DND-41 (cell line): ENCODE results near the gene COMMD6.
A peak's percentile ranks its signal among the peaks of the same experiment; 100 is the strongest.
"Not testable (repeated sequence)": the region's sequence is repeated elsewhere in the genome, so short reads cannot be mapped to it uniquely, and the experiment has no call there.

Experiments
- ATAC-seq: fragments of 200-7000 bp; cut with Tn5 transposase; 3 replicates; pipeline ENCODE4 v1.9.1; 2021; ENCODE audit warnings: low read depth; ENCODE audit not compliant: insufficient read depth
- DNase-seq: peaks from one replicate; pipeline ENCODE4 v3.0.0-alpha.2; 2020
- H2AFZ ChIP-seq: 2 replicates; pipeline ENCODE4 v1.6.0; 2012; ENCODE audit warnings: low read depth, low read length
- H3K27ac ChIP-seq: 2 replicates; pipeline ENCODE4 v1.5.1; 2012; ENCODE audit warnings: low read length, inconsistent platforms
- H3K27me3 ChIP-seq: fragments of 200-600 bp; sonication (generic); 2 replicates; pipeline ENCODE4 v1.6.0; 2012; ENCODE audit warnings: low read length, mild to moderate bottlenecking, inconsistent platforms; ENCODE audit not compliant: insufficient read depth, poor library complexity
- H3K36me3 ChIP-seq: 2 replicates; pipeline ENCODE4 v1.5.1; 2012; ENCODE audit warnings: low read length, inconsistent platforms; ENCODE audit not compliant: insufficient read depth
- H3K4me1 ChIP-seq: 2 replicates; pipeline ENCODE4 v1.5.1; 2012; ENCODE audit warnings: mild to moderate bottlenecking, low read length; ENCODE audit not compliant: insufficient read depth
- H3K4me2 ChIP-seq: 2 replicates; pipeline ENCODE4 v1.6.0; 2012; ENCODE audit warnings: mild to moderate bottlenecking, moderate library complexity, low read length, inconsistent platforms; ENCODE audit not compliant: insufficient read depth
- H3K4me3 ChIP-seq, 2 experiments: fragments of 200-600 bp in 1 of 2; shearing (Covaris generic) in 1 of 2; 2 replicates each; pipeline ENCODE4 v1.5.1; 2012 to 2016; ENCODE audit warnings: inconsistent platforms in 2 of 2, low read length in 2 of 2, mild to moderate bottlenecking in 2 of 2, low read depth in 1 of 2, moderate library complexity in 1 of 2
- H3K79me2 ChIP-seq: 2 replicates; pipeline ENCODE4 v1.6.0; 2012; ENCODE audit warnings: low read length, inconsistent platforms; ENCODE audit not compliant: insufficient read depth
- H3K9ac ChIP-seq: 2 replicates; pipeline ENCODE4 v1.6.0; 2012; ENCODE audit warnings: low read depth, mild to moderate bottlenecking, inconsistent platforms, low read length, moderate library complexity
- H3K9me3 ChIP-seq: 2 replicates; pipeline ENCODE4 v1.5.1; 2012; ENCODE audit warnings: low read length, moderate library complexity, mild to moderate bottlenecking, inconsistent platforms; ENCODE audit not compliant: insufficient read depth, severe bottlenecking
- H4K20me1 ChIP-seq: 2 replicates; pipeline ENCODE4 v1.6.0; 2012; ENCODE audit warnings: low read length; ENCODE audit not compliant: insufficient read depth
- EZH2 ChIP-seq: IDR thresholded peaks from 3 replicates; pipeline ENCODE4 v1.6.1; 2012; ENCODE audit warnings: borderline replicate concordance, low read depth, mild to moderate bottlenecking, moderate library complexity, low read length, inconsistent platforms; ENCODE audit not compliant: severe bottlenecking
- TF ChIP-seq, protein P1 (sequence below): IDR thresholded peaks from 2 replicates; pipeline ENCODE4 v1.5.1; 2012; ENCODE audit warnings: borderline replicate concordance, low read length, moderate library complexity, mild to moderate bottlenecking; ENCODE audit not compliant: poor library complexity, severe bottlenecking; ENCODE audit errors: extremely low read depth

Gene COMMD6

DNA sequence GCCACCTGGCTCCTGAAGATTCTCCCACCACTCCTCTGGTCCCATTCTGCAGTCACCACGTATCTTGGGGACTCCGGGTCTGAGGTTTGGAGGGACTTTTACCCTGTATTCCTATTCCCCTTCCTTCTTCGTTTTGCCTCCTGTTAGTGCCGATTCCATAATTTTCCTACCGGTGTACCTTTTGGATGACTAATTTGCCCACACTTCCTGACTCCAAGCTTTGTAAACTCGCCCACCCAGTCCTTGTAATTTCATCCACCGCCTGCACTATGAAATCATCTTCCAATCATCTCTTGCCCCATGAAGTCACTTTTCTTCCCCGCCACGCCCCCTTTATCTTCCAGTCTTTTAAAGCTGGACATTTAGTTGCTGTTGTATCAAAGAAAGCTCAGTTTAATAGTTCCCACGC, 12.5 kb upstream of the COMMD6 start:
- DNase-seq (peak; percentile 19), ATAC-seq (0 out of 3 replicates have a peak, but pooled peaks have one; percentile 5)
- Histone ChIP-seq H3K4me2 (peak overlapping the region; percentile 86), H3K4me1 (peaks cover 41% of the 10 kb centered on the region), H3K36me3 (peaks cover 19% of the 10 kb centered on the region; the same call in 1 of the 2 replicates), H3K9me3 (no peaks in the 10 kb centered on the region), H2AFZ (peak overlapping the region; percentile 90), H4K20me1 (peaks cover 5% of the 10 kb centered on the region; the same call in 1 of the 2 replicates), H3K79me2 (peaks cover 43% of the 10 kb centered on the region), H3K27me3 (no peaks in the 10 kb centered on the region), H3K9ac (peak overlapping the region; percentile 62), H3K27ac (peak overlapping the region; percentile 90), H3K4me3 (peak overlapping the region; percentile 71 to 81)
- no peak for TF ChIP-seq EZH2
- TF ChIP-seq, protein P1, sequence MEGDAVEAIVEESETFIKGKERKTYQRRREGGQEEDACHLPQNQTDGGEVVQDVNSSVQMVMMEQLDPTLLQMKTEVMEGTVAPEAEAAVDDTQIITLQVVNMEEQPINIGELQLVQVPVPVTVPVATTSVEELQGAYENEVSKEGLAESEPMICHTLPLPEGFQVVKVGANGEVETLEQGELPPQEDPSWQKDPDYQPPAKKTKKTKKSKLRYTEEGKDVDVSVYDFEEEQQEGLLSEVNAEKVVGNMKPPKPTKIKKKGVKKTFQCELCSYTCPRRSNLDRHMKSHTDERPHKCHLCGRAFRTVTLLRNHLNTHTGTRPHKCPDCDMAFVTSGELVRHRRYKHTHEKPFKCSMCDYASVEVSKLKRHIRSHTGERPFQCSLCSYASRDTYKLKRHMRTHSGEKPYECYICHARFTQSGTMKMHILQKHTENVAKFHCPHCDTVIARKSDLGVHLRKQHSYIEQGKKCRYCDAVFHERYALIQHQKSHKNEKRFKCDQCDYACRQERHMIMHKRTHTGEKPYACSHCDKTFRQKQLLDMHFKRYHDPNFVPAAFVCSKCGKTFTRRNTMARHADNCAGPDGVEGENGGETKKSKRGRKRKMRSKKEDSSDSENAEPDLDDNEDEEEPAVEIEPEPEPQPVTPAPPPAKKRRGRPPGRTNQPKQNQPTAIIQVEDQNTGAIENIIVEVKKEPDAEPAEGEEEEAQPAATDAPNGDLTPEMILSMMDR: no peak

DNA sequence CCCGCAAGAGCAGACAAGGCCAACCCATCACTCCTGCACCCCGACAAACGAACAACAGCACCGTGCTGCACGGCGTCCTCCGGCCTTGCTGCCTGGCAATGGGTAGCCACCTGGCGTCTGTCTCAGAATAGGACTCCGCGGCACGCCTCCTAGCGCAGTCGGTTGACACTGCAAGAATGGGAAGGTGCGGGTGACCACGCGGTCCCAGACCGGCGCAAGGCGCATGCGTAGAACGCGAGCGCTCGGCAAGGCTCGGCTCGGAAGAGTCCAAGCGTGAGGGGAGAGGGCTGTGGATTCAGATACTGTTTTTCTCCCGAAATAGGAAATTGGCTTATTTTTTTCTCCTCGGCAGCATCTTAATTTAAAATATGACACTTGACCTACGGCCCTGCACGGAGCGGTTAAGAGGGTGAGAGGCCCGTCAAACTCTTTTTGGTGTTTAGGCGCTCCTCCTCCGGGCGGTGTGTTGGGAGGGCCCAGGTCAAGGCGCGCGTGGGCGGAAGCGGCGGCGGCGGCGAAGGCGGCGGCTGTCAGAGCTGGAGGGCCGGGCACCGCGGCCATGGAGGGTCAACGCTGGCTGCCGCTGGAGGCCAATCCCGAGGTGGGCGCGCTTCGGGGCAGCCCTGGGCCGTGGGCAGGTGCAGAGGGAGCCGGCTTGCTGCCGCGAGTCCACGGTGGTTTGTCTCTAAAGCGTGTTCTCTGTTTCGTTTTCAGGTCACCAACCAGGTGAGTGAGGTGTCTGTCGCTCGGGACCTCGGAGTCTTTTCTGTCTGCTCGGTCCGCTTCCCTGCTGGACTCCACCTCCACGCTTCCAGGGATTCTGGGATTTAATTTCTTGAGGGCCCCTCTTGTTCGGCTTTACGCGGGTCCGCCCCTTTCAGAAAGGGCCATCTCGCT, 11.9 kb upstream of the COMMD6 start, which contains the start of gene UCHL3:
TSS of gene UCHL3 (plus strand) at position 530 of the 897 bp plus-strand sequence. CDS start at position 560, 30 bp downstream.
- Histone ChIP-seq H3K79me2 (peaks cover 38% of the 10 kb centered on the region), H3K9ac (peak within 1 kb of the TSS; percentile 62), H2AFZ (peak within 1 kb of the TSS; percentile 90), H3K4me3 (peak within 1 kb of the TSS; percentile 71 to 81), H3K4me1 (peaks cover 41% of the 10 kb centered on the region), H3K27ac (peak within 1 kb of the TSS; percentile 90), H3K36me3 (peaks cover 13% of the 10 kb centered on the region; the same call in 1 of the 2 replicates), H3K27me3 (no peaks in the 10 kb centered on the region), H3K9me3 (no peaks in the 10 kb centered on the region), H4K20me1 (peaks cover 3% of the 10 kb centered on the region; the same call in 1 of the 2 replicates), H3K4me2 (peak within 1 kb of the TSS; percentile 86)
- ATAC-seq (peak; percentile 93), DNase-seq (peak; percentile 96)
- TF ChIP-seq EZH2: no peak
- TF ChIP-seq, protein P1: peak; percentile 93

DNA sequence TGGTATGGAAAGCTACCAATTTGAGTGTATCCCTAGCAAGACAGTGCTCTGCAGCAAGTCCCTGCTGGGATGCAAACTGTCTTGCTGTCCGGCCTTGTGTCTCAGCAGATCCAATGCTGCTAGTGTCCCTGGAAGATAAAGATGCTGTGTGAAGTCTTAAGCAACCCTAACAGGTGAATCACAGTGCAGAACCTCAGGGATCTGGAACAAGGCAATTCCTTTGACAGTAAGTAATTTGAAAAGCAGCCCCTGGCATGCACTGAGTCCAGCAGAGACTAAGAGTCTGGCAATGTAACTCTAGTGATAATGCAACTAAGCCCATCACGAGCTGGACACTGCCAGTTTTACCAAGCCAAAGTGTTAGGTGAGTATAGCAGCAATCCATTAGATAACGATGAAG, 10.3 kb upstream of the COMMD6 start:
- peak overlapping the region in 1 of 2 experiments; percentile 71; a peak in 1 of 4 replicates for H3K4me3 ChIP-seq
- peaks cover 41% of the 10 kb centered on the region for H3K4me1 ChIP-seq
- TF ChIP-seq, protein P1: no peak
- no peak for TF ChIP-seq EZH2
- H3K9ac ChIP-seq: no peak overlapping the region
- H3K9me3 ChIP-seq: no peaks in the 10 kb centered on the region
- H3K27me3 ChIP-seq: no peaks in the 10 kb centered on the region
- H3K4me2 ChIP-seq: peak overlapping the region; percentile 86
- peaks cover 34% of the 10 kb centered on the region for H3K79me2 ChIP-seq
- peaks cover 3% of the 10 kb centered on the region; the same call in 1 of the 2 replicates for H4K20me1 ChIP-seq
- 0 out of 2 replicates have a peak overlapping the region, but pooled peaks have one; percentile 90 for H2AFZ ChIP-seq
- no peak overlapping the region for H3K27ac ChIP-seq
- ATAC-seq (no peak), DNase-seq (no peak)
- H3K36me3 ChIP-seq: no peaks in the 10 kb centered on the region

DNA sequence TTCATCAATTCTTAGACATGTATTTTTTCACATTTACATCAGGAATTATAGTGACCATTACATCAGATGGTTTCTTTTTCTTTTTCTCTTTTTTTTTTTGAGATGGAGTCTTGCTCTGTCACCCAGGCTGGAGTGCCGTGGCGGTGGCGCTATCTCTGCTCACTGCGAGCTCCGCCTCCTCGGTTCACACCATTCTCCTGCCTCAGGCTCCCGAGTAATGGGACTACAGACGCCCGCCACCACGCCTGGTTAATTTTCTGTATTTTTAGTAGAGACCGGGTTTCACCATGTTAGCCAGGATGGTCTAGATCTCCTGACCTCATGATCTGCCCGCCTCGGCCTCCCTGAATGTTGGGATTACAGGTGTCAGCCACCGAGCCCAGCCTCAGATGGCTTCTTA, 7.7 kb upstream of the COMMD6 start:
- peaks cover 20% of the 10 kb centered on the region for H3K4me1 ChIP-seq
- not testable (repeated sequence) for H3K9me3 ChIP-seq, H3K4me2 ChIP-seq, DNase-seq, H2AFZ ChIP-seq, H4K20me1 ChIP-seq, H3K9ac ChIP-seq, H3K27ac ChIP-seq, ATAC-seq, H3K27me3 ChIP-seq, H3K36me3 ChIP-seq, H3K4me3 ChIP-seq
- peaks cover 14% of the 10 kb centered on the region for H3K79me2 ChIP-seq
